ENCODE results near the gene NOL12.

- no peak for TF ChIP-seq GATA2 (IDR thresholded peaks at IDR 0.05; ENCODE audit: low read depth, low read length)
- TF ChIP-seq GATA3 (IDR thresholded peaks at IDR 0.05; ENCODE audit: low read depth, low read length) = no peak
These were observed 13.2 kb upstream of the NOL12 start for GRCh38 chr22:37672920-37673455.

All from SH-SY5Y (cell line).